Measurements from ENCODE around the gene PNLIPRP2.

The PNLIPRP2 gene

GRCh38 chr10:116676118-116676517 lies 55.4 kb downstream of the PNLIPRP2 start:
- H3K9ac ChIP-seq (ENCODE audit: low read length) = no peak overlapping the region
- H3F3A ChIP-seq (ENCODE audit: insufficient read depth) = no peaks in the 10 kb centered on the region
- no peaks in the 10 kb centered on the region for H3K36me3 ChIP-seq (ENCODE audit: low read length)
- no peaks in the 10 kb centered on the region for H4K20me1 ChIP-seq (ENCODE audit: low read depth, low read length)
- TF ChIP-seq EZH2phosphoT487 (conservative IDR thresholded peaks at IDR 0.05; ENCODE audit: low read length) (no peak), CTCF (IDR thresholded peaks at IDR 0.05; ENCODE audit: insufficient read depth, low read length, poor library complexity, severe bottlenecking) (no peak)
- H3K4me3 ChIP-seq (ENCODE audit: insufficient read depth, low read length, poor library complexity, severe bottlenecking) = no peak overlapping the region
- no peak overlapping the region for H3K4me2 ChIP-seq (ENCODE audit: low read depth, low read length, poor library complexity, severe bottlenecking)
- no peaks in the 10 kb centered on the region for H3K9me2 ChIP-seq (replicated peaks; ENCODE audit: insufficient read depth, low read length)
- no peak overlapping the region for H3K27ac ChIP-seq (ENCODE audit: low read depth, low read length)
- H2AFZ ChIP-seq (ENCODE audit: low read depth, low read length, severe bottlenecking) = no peak overlapping the region
- no peaks in the 10 kb centered on the region for H3K9me3 ChIP-seq (ENCODE audit: insufficient read depth, low read length)
- H3K79me2 ChIP-seq (ENCODE audit: insufficient read depth, low read length) = no peaks in the 10 kb centered on the region
- H3K27me3 ChIP-seq (ENCODE audit: low read length) = no peaks in the 10 kb centered on the region

GRCh38 chr10:116676633-116677032 lies 55.9 kb downstream of the PNLIPRP2 start:
- no peaks in the 10 kb centered on the region for H3K79me2 ChIP-seq (ENCODE audit: insufficient read depth, low read length)
- no peak overlapping the region for H3K4me3 ChIP-seq (ENCODE audit: insufficient read depth, low read length, poor library complexity, severe bottlenecking)
- H3K4me2 ChIP-seq (ENCODE audit: low read depth, low read length, poor library complexity, severe bottlenecking) = no peak overlapping the region
- H3K9me2 ChIP-seq (replicated peaks; ENCODE audit: insufficient read depth, low read length) = no peaks in the 10 kb centered on the region
- no peaks in the 10 kb centered on the region for H3K9me3 ChIP-seq (ENCODE audit: insufficient read depth, low read length)
- no peak overlapping the region for H3K27ac ChIP-seq (ENCODE audit: low read depth, low read length)
- no peaks in the 10 kb centered on the region for H3F3A ChIP-seq (ENCODE audit: insufficient read depth)
- no peak overlapping the region for H2AFZ ChIP-seq (ENCODE audit: low read depth, low read length, severe bottlenecking)
- H3K27me3 ChIP-seq (ENCODE audit: low read length) = no peaks in the 10 kb centered on the region
- TF ChIP-seq EZH2phosphoT487 (conservative IDR thresholded peaks at IDR 0.05; ENCODE audit: low read length) (no peak), CTCF (IDR thresholded peaks at IDR 0.05; ENCODE audit: insufficient read depth, low read length, poor library complexity, severe bottlenecking) (no peak)
- no peaks in the 10 kb centered on the region for H3K36me3 ChIP-seq (ENCODE audit: low read length)
- no peak overlapping the region for H3K9ac ChIP-seq (ENCODE audit: low read length)
- no peaks in the 10 kb centered on the region for H4K20me1 ChIP-seq (ENCODE audit: low read depth, low read length)

GRCh38 chr10:116679351-116679750 lies 58.6 kb downstream of the PNLIPRP2 start:
- H3K4me3 ChIP-seq (ENCODE audit: insufficient read depth, low read length, poor library complexity, severe bottlenecking) = no peak overlapping the region
- no peaks in the 10 kb centered on the region for H3K9me2 ChIP-seq (replicated peaks; ENCODE audit: insufficient read depth, low read length)
- no peak overlapping the region for H3K9ac ChIP-seq (ENCODE audit: low read length)
- H3K36me3 ChIP-seq (ENCODE audit: low read length) = no peaks in the 10 kb centered on the region
- no peaks in the 10 kb centered on the region for H4K20me1 ChIP-seq (ENCODE audit: low read depth, low read length)
- no peak overlapping the region for H3K4me2 ChIP-seq (ENCODE audit: low read depth, low read length, poor library complexity, severe bottlenecking)
- TF ChIP-seq CTCF (IDR thresholded peaks at IDR 0.05; ENCODE audit: insufficient read depth, low read length, poor library complexity, severe bottlenecking) = no peak
- no peak for TF ChIP-seq EZH2phosphoT487 (conservative IDR thresholded peaks at IDR 0.05; ENCODE audit: low read length)
- H3K9me3 ChIP-seq (ENCODE audit: insufficient read depth, low read length) = no peaks in the 10 kb centered on the region
- H3F3A ChIP-seq (ENCODE audit: insufficient read depth) = no peaks in the 10 kb centered on the region
- H3K27me3 ChIP-seq (ENCODE audit: low read length) = no peaks in the 10 kb centered on the region
- H3K79me2 ChIP-seq (ENCODE audit: insufficient read depth, low read length) = no peaks in the 10 kb centered on the region
- no peak overlapping the region for H2AFZ ChIP-seq (ENCODE audit: low read depth, low read length, severe bottlenecking)
- no peak overlapping the region for H3K27ac ChIP-seq (ENCODE audit: low read depth, low read length)
